K562 (cell line): Measurements from ENCODE around the gene PLCL1. TPM values are rescaled to one million over a fixed set of nuclear protein-coding genes. Genes with fewer than 3 reads are reported as not detected.

ENCODE experiments used
- ATAC-seq: fragments of 200-7000 bp; cut with Tn5 transposase; 3 replicates; pipeline ENCODE4 v1.9.1; 2020; ENCODE audit warnings: moderate library complexity
- BruUV-seq: library from RNA; stranded (reverse); fragments of 400-500 nt; replicated peaks from 2 replicates; lab custom pipeline; 2021; lab: Mats Ljungman, UMichigan
- CTCF ChIA-PET: fragments of 300-600 bp; formaldehyde crosslinking; extraction: SDS; loops from one replicate; lab custom pipeline; 2021; ENCODE audit warnings: low intra/inter-chr PET ratio; lab: Yijun Ruan, JAX
- POLR2A ChIA-PET: fragments of 300-600, 350-650 bp; sonication (Branson Sonifier 250); formaldehyde crosslinking; extraction: SDS; loops from one replicate; lab custom pipeline; 2021; ENCODE audit warnings: antibody characterized with exemption, inconsistent platforms; lab: Yijun Ruan, JAX
- DNase-seq, 4 experiments: peaks; one replicate each; pipeline versions ENCODE4 v3.0.0 to v3.0.0-alpha.2; 2011 to 2018; ENCODE audit warnings: low spot score in 3 of 4, mixed read lengths in 3 of 4; ENCODE audit errors: extremely low read depth in 1 of 4
- FAIRE-seq: peaks from 2 replicates; lab custom pipeline; 2011; peaks lifted over from hg19 to GRCh38; lab: Jason Lieb, UNC
- H2AFZ ChIP-seq: 2 replicates; pipeline ENCODE4 v1.6.0; 2011; ENCODE audit warnings: low read depth, low read length, control low read depth, inconsistent platforms
- H3K27ac ChIP-seq: fragments of 200-600 bp; 3 replicates; pipeline ENCODE4 v1.8.0; 2011; ENCODE audit warnings: low read depth, mild to moderate bottlenecking, control low read depth, inconsistent platforms, low read length, moderate library complexity, mixed read lengths; ENCODE audit errors: extremely low read depth
- H3K27me3 ChIP-seq, 2 experiments: fragments of 300-600 bp in 1 of 2; 2 replicates in 1 of 2; 3 replicates in 1 of 2; pipeline versions ENCODE4 v1.6.0 to v1.8.0; 2011; ENCODE audit warnings: inconsistent platforms in 2 of 2, low read length in 2 of 2, mild to moderate bottlenecking in 1 of 2, mixed read lengths in 1 of 2, moderate library complexity in 1 of 2; ENCODE audit not compliant: control insufficient read depth in 2 of 2, insufficient read depth in 2 of 2
- H3K36me3 ChIP-seq: fragments of 300-600 bp; 3 replicates; pipeline ENCODE4 v1.8.0; 2011; ENCODE audit warnings: mild to moderate bottlenecking, low read length, inconsistent platforms; ENCODE audit not compliant: control insufficient read depth, insufficient read depth
- H3K4me1 ChIP-seq, 2 experiments: fragments of 200-600 bp in 1 of 2; replicated peaks in 1 of 2; 2 replicates in 1 of 2; 3 replicates in 1 of 2; pipeline versions ENCODE4 v1.5.1 to v1.8.0; 2011; ENCODE audit warnings: inconsistent platforms in 2 of 2, low read length in 2 of 2, mild to moderate bottlenecking in 1 of 2, mixed read lengths in 1 of 2, moderate library complexity in 1 of 2; ENCODE audit not compliant: control insufficient read depth in 2 of 2, insufficient read depth in 2 of 2
- H3K4me2 ChIP-seq: 2 replicates; pipeline ENCODE4 v1.6.1; 2011; ENCODE audit warnings: low read length, control low read depth, inconsistent platforms, mixed read lengths; ENCODE audit not compliant: insufficient read depth
- H3K4me3 ChIP-seq: fragments of 200-600 bp; sonication (generic), shearing (Covaris generic); 2 replicates; pipeline ENCODE4 v1.5.1; 2016; ENCODE audit warnings: control low read depth, inconsistent platforms
- H3K79me2 ChIP-seq: fragments of 200-600 bp; 3 replicates; pipeline ENCODE4 v1.8.0; 2011; ENCODE audit warnings: low read length, inconsistent platforms; ENCODE audit not compliant: control insufficient read depth, insufficient read depth
- H3K9ac ChIP-seq, 2 experiments: 2 replicates each; pipeline versions ENCODE4 v1.6.0 to v1.6.1; 2011; ENCODE audit warnings: low read depth in 2 of 2, low read length in 2 of 2, control low read depth in 1 of 2, inconsistent platforms in 1 of 2, mild to moderate bottlenecking in 1 of 2, mixed read lengths in 1 of 2; ENCODE audit not compliant: insufficient read depth in 1 of 2
- H3K9me1 ChIP-seq: one replicate; pipeline ENCODE4 v1.6.0; 2011; ENCODE audit warnings: inconsistent platforms, mild to moderate bottlenecking, low read length, moderate library complexity; ENCODE audit not compliant: control insufficient read depth, insufficient read depth
- H3K9me3 ChIP-seq: replicated peaks from 2 replicates; pipeline ENCODE4 v1.5.1; 2011; ENCODE audit warnings: low read depth, low read length, inconsistent platforms; ENCODE audit not compliant: control insufficient read depth, insufficient read depth
- H4K20me1 ChIP-seq: replicated peaks from 2 replicates; pipeline ENCODE4 v1.6.1; 2011; ENCODE audit warnings: low read length, inconsistent platforms, mixed read lengths; ENCODE audit not compliant: control insufficient read depth, insufficient read depth
- ARID3B ChIP-seq: fragments of 250-450 bp; sonication (Bioruptor Pico); IDR thresholded peaks from 2 replicates; pipeline ENCODE4 v1.4.0; 2020; ENCODE audit warnings: borderline replicate concordance
- CEBPZ ChIP-seq: fragments of 150-350 bp; IDR thresholded peaks from 2 replicates; pipeline ENCODE4 v1.6.1; 2014; ENCODE audit warnings: low read depth, mild to moderate bottlenecking, low read length, borderline replicate concordance
- CREBBP ChIP-seq: IDR thresholded peaks from one replicate; pipeline ENCODE4 v1.6.1; 2012; ENCODE audit warnings: low read depth, mild to moderate bottlenecking, control low read depth, inconsistent platforms, low read length
- DMBX1 ChIP-seq: fragments of 250-450 bp; sonication (Bioruptor Pico); IDR thresholded peaks from 2 replicates; pipeline ENCODE4 v1.8.0; 2022; ENCODE audit warnings: inconsistent platforms, mild to moderate bottlenecking, moderate library complexity, borderline replicate concordance
- E2F1 ChIP-seq: sonication (generic); formaldehyde crosslinking; IDR thresholded peaks from 2 replicates; pipeline ENCODE4 v1.8.1; 2023; ENCODE audit warnings: mild to moderate bottlenecking, missing genetic modification reagents, moderate library complexity
- NR2C1 ChIP-seq, 2 experiments: fragments of 450-650 bp; IDR thresholded peaks; 2 replicates each; pipeline ENCODE4 v1.6.1; 2017; ENCODE audit warnings: mild to moderate bottlenecking in 2 of 2, antibody characterized with exemption in 1 of 2, inconsistent platforms in 1 of 2, missing compliant biosample characterization in 1 of 2, missing genetic modification characterization in 1 of 2
- ZNF717 ChIP-seq: fragments of 250-450 bp; sonication (Bioruptor Pico); IDR thresholded peaks from 2 replicates; pipeline ENCODE4 v1.5.0; 2021
- WGBS: fragments of 100-300 bp; shearing (Covaris generic); methylation state at CpG from one replicate; pipeline ENCODE4 v1.1.6; 2016; ENCODE audit warnings: low coverage, mixed read lengths; ENCODE audit not compliant: insufficient coverage; ENCODE audit errors: missing lambda C conversion rate; 5-methylcytosine and 5-hydroxymethylcytosine counted together
- in situ Hi-C: fragments of 300-500 bp; cut with MboI; formaldehyde crosslinking; loops from 4 replicates; pipeline ENCODE4 v1.15.0; 2018; ENCODE audit warnings: inconsistent platforms, mixed read lengths
- intact Hi-C: fragments of 100-400 bp; cut with micrococcal nuclease; formaldehyde crosslinking; loops from 2 replicates; pipeline ENCODE4 v1.14.2; 2022
- polyA plus RNA-seq, 8 experiments: library from polyadenylated mRNA; depleted of rRNA in 4 of 8; stranded (reverse) in 5 of 8; unstranded in 3 of 8; fragments of >200 nt; fragmentation: Nextera tagmentation in 2 of 8; fragmentation: Illumina TruSeq in 1 of 8; extraction: Ambion mirVana in 2 of 8; extraction: Trizol in 1 of 8; gene quantifications; 2 replicates each; pipeline versions ENCODE4 v1.2.1 to v1.2.3, GENCODE V29; 2011 to 2014; ENCODE audit warnings: inconsistent platforms in 1 of 8, missing spikeins in 1 of 8
- total RNA-seq, 7 experiments: library from RNA; depleted of rRNA in 6 of 7; stranded (reverse); fragments of >200 nt in 6 of 7; fragmentation: Illumina TruSeq in 2 of 7; extraction: Trizol in 2 of 7; gene quantifications; 2 replicates each; pipeline versions ENCODE4 v1.2.1 to v1.2.3, GENCODE V29; 2011 to 2021; ENCODE audit warnings: low replicate concordance in 1 of 7
- TF ChIP-seq, protein P1 (sequence below): fragments of 450-650 bp; formaldehyde crosslinking; IDR thresholded peaks from 2 replicates; pipeline ENCODE4 v1.4.0; 2020; ENCODE audit warnings: mild to moderate bottlenecking, mixed read lengths
- TF ChIP-seq, protein P2 (sequence below): fragments of 250-450 bp; sonication (Bioruptor Pico); IDR thresholded peaks from 2 replicates; pipeline ENCODE4 v1.5.0; 2021

The PLCL1 gene
- total and polyA plus RNA-seq, 9 of the 15 experiments (the other 6 are each of a cell fraction or from before 2014, with no cell fraction given), result 2.0 to 17.7 (median 8.6) TPM

- DNase-seq, result no peak
- no peaks in the 10 kb centered on the region for H4K20me1 ChIP-seq
- POLR2A ChIA-PET, result no interaction called here
- no TSS peak for BruUV-seq
- H3K79me2 ChIP-seq, result peaks cover 74% of the 10 kb centered on the region
- in situ Hi-C loops, result no loop called here
- peaks cover 0 to 17% of the 10 kb centered on the region in 2 experiments; a peak in 3 of 5 replicates for H3K4me1 ChIP-seq
- no peaks in the 10 kb centered on the region for H3K9me1 ChIP-seq
- intact Hi-C loops, result no loop called here
- H3K36me3 ChIP-seq, result peaks cover 15% of the 10 kb centered on the region; the same call in 2 of the 3 replicates
- 0 out of 3 replicates have a peak overlapping the region, but pooled peaks have one; percentile 26 for H3K27ac ChIP-seq
- CTCF ChIA-PET, result no interaction called here
- 47% methylated on average over 3 of the region's 3 CpGs for WGBS
- H2AFZ ChIP-seq, result peak overlapping the region; percentile 70; the same call in 1 of the 2 replicates
- H3K4me3 ChIP-seq, result no peak overlapping the region
- TF ChIP-seq DMBX1 (peak; percentile 60; the same call in 1 of the 2 replicates), ZNF717 (no peak), NR2C1 (IDR thresholded peaks at IDR 0.05) (no peak), NR2C1 (tag; IDR thresholded peaks at IDR 0.05) (no peak), ARID3B (no peak), CEBPZ (no peak), E2F1 (CRISPR knock-in tag) (no peak), CREBBP (no peak)
- TF ChIP-seq, protein P1, sequence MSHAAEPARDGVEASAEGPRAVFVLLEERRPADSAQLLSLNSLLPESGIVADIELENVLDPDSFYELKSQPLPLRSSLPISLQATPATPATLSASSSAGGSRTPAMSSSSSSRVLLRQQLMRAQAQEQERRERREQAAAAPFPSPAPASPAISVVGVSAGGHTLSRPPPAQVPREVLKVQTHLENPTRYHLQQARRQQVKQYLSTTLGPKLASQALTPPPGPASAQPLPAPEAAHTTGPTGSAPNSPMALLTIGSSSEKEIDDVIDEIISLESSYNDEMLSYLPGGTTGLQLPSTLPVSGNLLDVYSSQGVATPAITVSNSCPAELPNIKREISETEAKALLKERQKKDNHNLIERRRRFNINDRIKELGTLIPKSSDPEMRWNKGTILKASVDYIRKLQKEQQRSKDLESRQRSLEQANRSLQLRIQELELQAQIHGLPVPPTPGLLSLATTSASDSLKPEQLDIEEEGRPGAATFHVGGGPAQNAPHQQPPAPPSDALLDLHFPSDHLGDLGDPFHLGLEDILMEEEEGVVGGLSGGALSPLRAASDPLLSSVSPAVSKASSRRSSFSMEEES, result no peak
- TF ChIP-seq, protein P2, sequence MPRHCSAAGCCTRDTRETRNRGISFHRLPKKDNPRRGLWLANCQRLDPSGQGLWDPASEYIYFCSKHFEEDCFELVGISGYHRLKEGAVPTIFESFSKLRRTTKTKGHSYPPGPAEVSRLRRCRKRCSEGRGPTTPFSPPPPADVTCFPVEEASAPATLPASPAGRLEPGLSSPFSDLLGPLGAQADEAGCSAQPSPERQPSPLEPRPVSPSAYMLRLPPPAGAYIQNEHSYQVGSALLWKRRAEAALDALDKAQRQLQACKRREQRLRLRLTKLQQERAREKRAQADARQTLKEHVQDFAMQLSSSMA (CRISPR knock-in tag), result no peak
- 0 out of 2 replicates have a peak overlapping the region, but pooled peaks have one; percentile 13 for H3K4me2 ChIP-seq
- ATAC-seq, result no peak
- FAIRE-seq, result no peak
- no peak overlapping the region; a peak in 1 of 4 replicates for H3K9ac ChIP-seq
- peaks cover 4% of the 10 kb centered on the region for H3K9me3 ChIP-seq
- H3K27me3 ChIP-seq, result no peaks in the 10 kb centered on the region
These were observed 80.7 kb downstream of the PLCL1 start for GRCh38 chr2:197885126-197885525.
